Prostate gland (tissue), 2 donors: ENCODE data around the gene OSBPL3. TPM values are rescaled to one million over a fixed set of nuclear protein-coding genes. Genes with fewer than 3 reads are reported as not detected.

Experiments
- DNase-seq: peaks from one replicate; pipeline ENCODE4 v3.0.0-alpha.2; 2019; ENCODE audit warnings: low spot score
- H3K27ac ChIP-seq, 2 donors: fragments of 200-600 bp; sonication (generic); 2 replicates each; pipeline ENCODE4 v1.5.1; 2017 to 2019
- H3K27me3 ChIP-seq: fragments of 200-600 bp; sonication (generic); replicated peaks from 2 replicates; pipeline ENCODE4 v1.5.1; 2019; ENCODE audit not compliant: insufficient read depth
- H3K36me3 ChIP-seq, 2 donors: fragments of 200-600 bp; sonication (generic); 1 replicate in 1 of 2; 2 replicates in 1 of 2; pipeline versions ENCODE4 v1.5.1 to v1.8.1; 2017 to 2019
- H3K4me1 ChIP-seq: fragments of 200-600 bp; sonication (generic); replicated peaks from 2 replicates; pipeline ENCODE4 v1.5.1; 2019
- H3K4me3 ChIP-seq, 2 donors: fragments of 200-600 bp; sonication (generic); 2 replicates each; pipeline ENCODE4 v1.5.1; 2017 to 2019
- H3K9me3 ChIP-seq: fragments of 200-600 bp; sonication (generic); 2 replicates; pipeline ENCODE4 v1.5.1; 2017
- POLR2A ChIP-seq: fragments of 450-650 bp; IDR thresholded peaks from one replicate; pipeline ENCODE4 v1.6.1; 2016; ENCODE audit warnings: antibody characterized with exemption, mild to moderate bottlenecking
- POLR2AphosphoS5 ChIP-seq: sonication (generic); formaldehyde crosslinking; IDR thresholded peaks from one replicate; pipeline ENCODE4 v1.6.1; 2017; ENCODE audit warnings: antibody characterized with exemption
- WGBS: methylation state at CpG from one replicate; pipeline ENCODE4 v1.1.5; 2018; 5-methylcytosine and 5-hydroxymethylcytosine counted together
- intact Hi-C: fragments of 100-400 bp; cut with DNase I; formaldehyde crosslinking; loops from one replicate; pipeline ENCODE4 v1.14.2; 2022
- total RNA-seq, 2 donors: library from RNA; depleted of rRNA; stranded (reverse); fragments of >200 nt; gene quantifications; one replicate each; pipeline ENCODE4 v1.1.0, GENCODE V29; 2016
- TF ChIP-seq, protein P1 (sequence below), 4 experiments: fragments of 200-600 bp in 2 of 4; fragments of 450-650 bp in 2 of 4; sonication (generic) in 2 of 4; IDR thresholded peaks; 1 replicate in 3 of 4; 2 replicates in 1 of 4; pipeline ENCODE4 v1.5.1; 2016 to 2019; ENCODE audit warnings: antibody characterized with exemption in 4 of 4, mild to moderate bottlenecking in 2 of 4, moderate library complexity in 2 of 4

Gene OSBPL3
- total RNA-seq, 2 donors from 2014 or later = 3.1 to 6.3 TPM

GRCh38 chr7:24750441-24751055 is 229.4 kb downstream of the OSBPL3 start:
- Histone ChIP-seq H3K9me3 (no peaks in the 10 kb centered on the region), H3K4me1 (no peaks in the 10 kb centered on the region), H3K36me3 (no peaks in the 10 kb centered on the region), H3K27me3 (no peaks in the 10 kb centered on the region), H3K27ac (no peak overlapping the region), H3K4me3 (no peak overlapping the region)
- 93% methylated on average over 3 of the region's 3 CpGs for WGBS
- intact Hi-C loops = no loop called here
- no peak for TF ChIP-seq POLR2AphosphoS5
- TF ChIP-seq, protein P1, sequence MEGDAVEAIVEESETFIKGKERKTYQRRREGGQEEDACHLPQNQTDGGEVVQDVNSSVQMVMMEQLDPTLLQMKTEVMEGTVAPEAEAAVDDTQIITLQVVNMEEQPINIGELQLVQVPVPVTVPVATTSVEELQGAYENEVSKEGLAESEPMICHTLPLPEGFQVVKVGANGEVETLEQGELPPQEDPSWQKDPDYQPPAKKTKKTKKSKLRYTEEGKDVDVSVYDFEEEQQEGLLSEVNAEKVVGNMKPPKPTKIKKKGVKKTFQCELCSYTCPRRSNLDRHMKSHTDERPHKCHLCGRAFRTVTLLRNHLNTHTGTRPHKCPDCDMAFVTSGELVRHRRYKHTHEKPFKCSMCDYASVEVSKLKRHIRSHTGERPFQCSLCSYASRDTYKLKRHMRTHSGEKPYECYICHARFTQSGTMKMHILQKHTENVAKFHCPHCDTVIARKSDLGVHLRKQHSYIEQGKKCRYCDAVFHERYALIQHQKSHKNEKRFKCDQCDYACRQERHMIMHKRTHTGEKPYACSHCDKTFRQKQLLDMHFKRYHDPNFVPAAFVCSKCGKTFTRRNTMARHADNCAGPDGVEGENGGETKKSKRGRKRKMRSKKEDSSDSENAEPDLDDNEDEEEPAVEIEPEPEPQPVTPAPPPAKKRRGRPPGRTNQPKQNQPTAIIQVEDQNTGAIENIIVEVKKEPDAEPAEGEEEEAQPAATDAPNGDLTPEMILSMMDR (IDR thresholded peaks at IDR 0.05) = no peak
- no peak for TF ChIP-seq POLR2A
- no peak for DNase-seq

GRCh38 chr7:24748521-24748920 is 231.5 kb downstream of the OSBPL3 start:
- no peaks in the 10 kb centered on the region for H3K27me3 ChIP-seq
- no peaks in the 10 kb centered on the region for H3K4me1 ChIP-seq
- TF ChIP-seq POLR2A (no peak), POLR2AphosphoS5 (no peak)
- TF ChIP-seq, protein P1 (IDR thresholded peaks at IDR 0.05) = no peak
- 98% methylated on average over 2 of the region's 2 CpGs for WGBS
- H3K4me3 ChIP-seq = no peak overlapping the region
- no peak overlapping the region for H3K27ac ChIP-seq
- no peak for DNase-seq
- intact Hi-C loops = no loop called here
- no peaks in the 10 kb centered on the region for H3K9me3 ChIP-seq
- H3K36me3 ChIP-seq = no peaks in the 10 kb centered on the region

Other genes with a start within 250 kb of the OSBPL3 start
- gene GSDME, start 222.7 kb downstream of the OSBPL3 start, total RNA-seq = 10 to 100 TPM in 1 of 2 donors, 1 to 10 TPM in 1; 4.2 to 39.3 TPM
- 10 to 100 TPM; 36.3 to 36.6 TPM for gene CYCS, start 145.1 kb upstream of the OSBPL3 start, total RNA-seq
- gene NPVF, start 248.3 kb upstream of the OSBPL3 start, total RNA-seq = not detected